Measurements from ENCODE around the gene CYP27B1. TPM values are rescaled to one million over a fixed set of nuclear protein-coding genes. Genes with fewer than 3 reads are reported as not detected.

The CYP27B1 gene, protein sequence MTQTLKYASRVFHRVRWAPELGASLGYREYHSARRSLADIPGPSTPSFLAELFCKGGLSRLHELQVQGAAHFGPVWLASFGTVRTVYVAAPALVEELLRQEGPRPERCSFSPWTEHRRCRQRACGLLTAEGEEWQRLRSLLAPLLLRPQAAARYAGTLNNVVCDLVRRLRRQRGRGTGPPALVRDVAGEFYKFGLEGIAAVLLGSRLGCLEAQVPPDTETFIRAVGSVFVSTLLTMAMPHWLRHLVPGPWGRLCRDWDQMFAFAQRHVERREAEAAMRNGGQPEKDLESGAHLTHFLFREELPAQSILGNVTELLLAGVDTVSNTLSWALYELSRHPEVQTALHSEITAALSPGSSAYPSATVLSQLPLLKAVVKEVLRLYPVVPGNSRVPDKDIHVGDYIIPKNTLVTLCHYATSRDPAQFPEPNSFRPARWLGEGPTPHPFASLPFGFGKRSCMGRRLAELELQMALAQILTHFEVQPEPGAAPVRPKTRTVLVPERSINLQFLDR
- total RNA-seq: 0.94 TPM

DNA sequence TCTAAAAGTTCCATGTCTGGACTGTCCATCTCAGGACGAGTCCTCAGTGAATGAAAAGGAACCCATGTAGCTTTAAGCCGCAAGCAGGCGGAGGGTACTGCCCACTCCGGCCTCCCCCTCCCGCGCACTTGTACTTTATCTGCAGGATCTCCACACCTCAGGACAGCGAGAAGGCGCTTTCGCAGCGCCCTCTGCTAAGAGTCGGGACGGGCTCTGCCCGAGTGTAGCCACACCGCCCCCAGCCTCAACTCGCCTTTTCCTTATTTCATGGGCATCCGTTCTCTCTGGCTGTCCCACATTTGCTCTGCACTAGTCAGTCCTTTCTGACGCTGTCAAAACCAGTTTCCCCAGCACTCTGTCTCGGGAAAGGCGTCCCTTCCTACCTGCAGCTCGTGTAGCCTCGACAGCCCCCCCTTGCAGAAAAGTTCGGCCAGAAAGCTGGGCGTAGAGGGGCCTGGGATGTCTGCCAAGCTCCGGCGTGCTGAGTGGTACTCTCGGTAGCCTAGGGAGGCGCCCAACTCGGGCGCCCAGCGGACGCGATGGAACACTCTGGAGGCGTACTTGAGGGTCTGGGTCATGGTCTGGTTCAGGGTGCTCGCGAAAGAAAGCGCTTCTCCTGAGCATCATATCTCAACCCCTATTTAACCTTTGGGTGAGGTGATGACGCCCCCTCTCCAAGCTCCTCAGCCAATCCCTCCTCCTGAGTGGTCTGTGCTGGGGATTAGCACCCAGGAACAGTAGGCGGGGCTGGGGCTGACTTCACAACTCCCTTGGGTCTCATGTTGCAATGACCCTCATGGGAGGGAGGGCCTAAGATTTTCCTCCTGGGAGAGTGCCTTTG is at the start of gene CYP27B1:
Gene CYP27B1 (minus strand): TSS at position 615 of the 841 bp plus-strand sequence. CDS start 37 bp downstream, at position 578.

DNA sequence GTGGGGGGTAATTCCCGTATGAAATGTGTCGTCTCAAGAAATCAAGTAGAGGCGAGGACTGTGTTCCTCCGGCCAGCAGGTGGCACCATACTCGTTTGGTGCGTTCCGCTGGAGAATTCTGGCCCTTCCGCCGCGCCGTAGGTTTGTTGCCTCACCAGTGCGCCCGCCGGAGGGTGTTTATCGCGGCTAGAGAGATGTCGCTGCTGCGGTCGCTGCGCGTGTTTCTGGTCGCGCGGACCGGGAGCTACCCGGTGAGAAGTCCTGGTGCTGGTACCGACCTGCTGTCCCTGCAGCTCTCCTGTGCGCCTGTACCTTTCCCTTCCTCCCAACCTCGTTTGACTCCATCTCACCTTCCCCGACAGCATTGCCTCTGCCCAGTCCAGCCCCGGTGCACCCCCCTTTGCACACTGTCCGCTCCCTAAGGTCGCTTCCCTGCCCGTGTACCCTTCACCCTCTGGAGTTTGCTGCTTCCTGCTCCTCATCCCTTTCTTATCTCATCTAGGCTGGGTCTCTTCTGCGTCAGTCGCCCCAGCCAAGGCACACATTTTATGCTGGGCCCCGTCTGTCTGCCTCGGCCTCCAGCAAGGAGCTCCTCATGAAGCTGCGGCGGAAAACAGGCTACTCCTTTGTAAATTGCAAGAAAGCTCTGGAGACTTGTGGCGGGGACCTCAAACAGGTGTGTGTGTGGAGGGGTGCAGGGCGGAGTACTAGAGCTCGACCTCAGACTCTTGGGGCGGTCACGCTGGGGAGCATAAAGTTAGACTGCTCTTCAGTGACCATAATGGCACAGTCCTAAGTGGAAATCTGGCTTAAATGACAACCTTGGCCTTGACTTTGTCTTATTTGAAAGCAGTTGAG is 16.0 kb upstream of the CYP27B1 start, which contains the start of gene TSFM:
Gene TSFM (plus strand): TSS at position 180 of the 858 bp plus-strand sequence. CDS start 15 bp downstream, at position 195.

DNA sequence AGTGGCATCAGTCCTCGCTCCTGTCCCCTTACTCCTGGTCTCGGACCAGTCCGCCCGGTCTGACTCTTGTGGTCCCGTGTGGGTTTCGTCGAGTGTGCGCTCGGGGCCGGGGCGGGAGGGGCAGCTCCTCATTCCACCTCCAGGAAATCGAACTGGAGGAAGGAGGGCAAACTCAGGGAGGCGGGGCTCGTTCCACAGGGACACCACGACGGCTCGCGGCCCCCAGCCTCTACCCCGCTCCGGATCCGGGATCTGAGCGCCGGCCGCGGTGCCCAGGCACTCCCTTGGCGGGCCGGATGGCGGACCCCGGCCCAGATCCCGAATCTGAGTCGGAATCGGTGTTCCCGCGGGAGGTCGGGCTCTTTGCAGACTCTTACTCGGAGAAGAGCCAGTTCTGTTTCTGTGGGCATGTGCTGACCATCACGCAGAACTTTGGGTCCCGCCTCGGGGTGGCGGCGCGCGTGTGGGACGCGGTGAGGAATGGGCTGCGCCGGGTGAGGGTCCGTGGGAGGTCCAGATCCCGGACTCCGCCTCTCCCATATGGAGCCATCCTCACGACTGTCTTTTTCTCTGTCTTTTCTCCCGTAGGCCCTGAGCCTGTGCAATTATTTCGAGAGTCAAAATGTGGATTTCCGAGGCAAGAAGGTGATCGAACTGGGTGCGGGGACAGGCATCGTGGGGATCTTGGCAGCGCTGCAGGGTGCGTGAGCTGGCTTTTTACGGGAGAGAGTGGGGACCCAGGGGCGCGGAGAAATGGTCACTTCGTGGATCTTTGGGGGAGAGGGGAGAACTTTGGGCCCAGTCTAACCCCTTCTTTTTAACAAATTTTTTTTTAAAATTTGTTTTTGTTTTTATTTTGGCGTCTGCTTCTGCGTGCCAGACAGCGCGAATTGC is 5.8 kb upstream of the CYP27B1 start, which contains the start of gene EEF1AKMT3:
Gene EEF1AKMT3 (plus strand): TSS at position 186 of the 894 bp plus-strand sequence. CDS start 111 bp downstream, at position 297.

DNA sequence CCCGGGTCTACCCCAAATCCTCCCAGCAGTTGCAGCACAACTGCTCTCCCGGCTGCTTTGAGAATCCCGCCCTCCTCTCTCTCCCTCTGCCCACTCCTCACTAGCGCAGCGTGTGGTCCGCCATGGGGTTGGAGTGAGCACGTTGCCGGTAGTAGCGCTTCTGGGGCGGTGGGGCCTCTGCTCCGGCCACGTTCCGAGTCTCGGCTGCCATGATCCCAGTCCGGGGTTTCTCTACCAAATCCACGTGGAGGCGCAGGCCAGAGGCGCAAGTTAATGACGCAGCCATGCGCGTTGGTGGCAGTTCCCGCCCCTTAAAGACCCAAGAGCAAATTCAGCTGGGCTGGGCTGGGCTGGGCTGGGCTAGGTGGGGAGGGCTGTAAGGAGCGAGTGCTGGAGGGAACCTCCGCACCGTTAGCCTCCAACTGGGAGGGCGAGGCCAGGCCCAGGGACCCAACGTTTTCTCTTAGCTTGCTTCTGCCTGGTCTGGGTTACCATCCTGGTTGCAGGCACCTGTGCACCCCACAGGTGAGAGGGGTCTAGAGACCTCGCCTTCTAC is 5.1 kb upstream of the CYP27B1 start, which contains the start of gene METTL1:
Gene METTL1 (minus strand): TSS at position 233 of the 556 bp plus-strand sequence. CDS start 22 bp downstream, at position 211.

DNA sequence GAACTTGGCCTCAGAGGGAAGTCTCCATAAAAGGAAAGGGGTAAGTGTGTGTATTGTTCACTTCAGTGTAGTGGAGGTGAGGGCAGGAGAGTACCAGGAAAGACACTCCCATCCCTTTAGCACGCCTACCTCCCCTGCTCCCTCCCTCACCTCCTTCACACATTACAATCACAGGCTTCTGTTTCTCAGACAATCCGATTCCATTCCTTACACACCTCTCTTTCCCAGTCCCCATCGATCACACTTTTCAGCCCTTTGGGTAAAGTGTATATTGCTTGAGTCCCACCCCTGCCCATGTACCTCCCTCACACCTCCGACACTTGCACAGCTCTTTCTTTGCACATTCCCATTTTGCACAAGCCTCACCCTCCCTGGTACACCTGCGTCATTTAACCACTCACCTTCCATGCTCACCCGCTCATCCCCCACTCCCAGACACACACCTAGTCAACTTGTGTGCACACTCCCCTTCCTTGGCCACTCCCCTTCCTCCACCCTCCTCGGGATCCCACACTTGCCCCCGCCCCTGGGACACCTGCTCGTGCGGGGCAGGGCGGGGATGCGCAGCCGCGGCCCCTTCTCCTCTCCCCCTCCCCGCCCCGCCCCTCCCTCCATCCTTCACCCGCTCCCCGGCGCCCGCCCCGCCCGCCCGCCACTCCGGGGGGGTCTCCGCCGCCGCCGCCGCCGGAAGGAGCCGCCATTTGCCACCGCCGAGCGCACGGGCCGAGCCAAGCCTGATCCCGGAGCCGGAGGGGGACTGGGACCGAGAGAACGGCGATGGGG is 12.3 kb downstream of the CYP27B1 start, which contains the start of gene MARCHF9:
Gene MARCHF9 (plus strand): TSS at position 693 of the 783 bp plus-strand sequence. CDS start 426 bp downstream, outside the sequence.

DNA sequence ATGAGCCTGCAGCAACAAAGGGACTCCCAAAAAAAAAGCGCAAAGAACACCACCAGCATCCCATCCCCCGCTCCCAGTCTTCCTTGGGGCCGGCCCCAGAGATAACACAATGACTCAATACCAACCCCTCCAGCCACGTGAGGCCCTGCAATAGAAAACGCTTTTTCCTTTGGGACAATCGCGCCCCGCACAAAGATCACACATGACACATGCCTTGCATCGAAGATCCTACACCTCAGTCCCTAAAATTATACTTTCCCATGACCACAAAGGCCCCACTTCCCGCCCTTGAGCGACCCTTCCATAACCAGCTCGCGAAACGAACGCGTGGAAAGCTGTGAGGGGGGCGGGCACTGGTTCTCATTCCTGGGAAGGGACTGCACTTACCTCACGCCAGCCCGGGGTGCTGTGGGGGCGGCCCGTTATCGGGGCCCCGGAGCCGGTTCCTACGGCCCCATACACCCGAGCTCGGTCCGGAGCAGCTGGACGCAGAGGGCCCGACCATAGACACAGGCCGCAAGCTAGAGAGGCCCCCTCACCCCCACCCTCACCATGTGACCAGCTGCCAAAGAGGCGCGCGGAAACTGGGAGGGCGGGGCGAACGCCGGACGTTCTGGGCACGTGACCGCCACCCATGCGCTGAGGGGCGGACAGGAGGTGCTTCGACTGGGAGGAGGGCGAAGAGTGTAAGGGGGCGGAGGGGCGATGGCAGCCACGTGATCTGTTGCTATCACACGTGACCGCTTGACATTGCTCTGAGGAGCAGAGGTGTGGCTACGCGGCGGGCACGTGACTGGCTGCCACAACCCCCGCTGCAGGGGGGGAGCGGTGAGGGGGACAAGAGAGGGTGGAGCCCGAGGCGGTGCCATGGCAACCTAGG is 14.8 kb downstream of the CYP27B1 start, which contains the start of gene CDK4:
Gene CDK4 (minus strand): TSS at position 523 of the 880 bp plus-strand sequence. CDS start 593 bp downstream, outside the sequence.

DNA sequence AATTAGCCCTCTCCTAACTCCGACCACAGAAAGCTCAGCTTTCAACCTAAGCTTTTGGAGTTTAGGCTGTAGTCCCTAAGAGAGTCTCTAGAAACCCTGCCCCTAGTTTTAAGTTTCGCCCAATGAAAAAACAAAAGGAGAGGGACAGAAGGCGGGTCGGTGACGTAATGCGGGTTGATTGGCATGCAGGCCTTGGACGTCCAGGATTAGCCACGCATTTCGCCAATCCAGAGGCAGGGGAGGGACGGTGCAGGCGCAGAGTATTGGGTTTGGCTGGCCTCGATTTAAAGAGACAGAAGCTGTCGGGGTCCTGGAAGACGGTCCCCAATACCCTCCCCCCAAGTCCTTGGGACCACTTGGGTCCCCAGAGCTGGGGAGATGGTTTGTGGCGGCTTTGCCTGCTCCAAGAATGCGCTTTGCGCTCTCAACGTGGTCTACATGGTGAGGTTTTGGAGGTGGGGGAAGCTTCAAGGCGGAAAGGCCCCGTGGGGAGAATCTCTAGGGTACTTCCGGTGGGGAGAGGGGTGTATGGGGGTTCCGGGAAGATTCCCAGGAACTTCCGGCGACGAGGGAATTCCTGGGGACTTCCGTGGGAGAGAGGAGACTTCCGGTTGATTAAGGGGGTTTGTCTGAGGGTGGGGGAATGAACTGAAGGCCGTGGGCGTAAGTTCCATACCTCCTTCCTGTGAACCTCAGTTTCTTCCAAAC is 21.9 kb downstream of the CYP27B1 start, which contains the start of gene TSPAN31:
Gene TSPAN31 (plus strand): TSS at position 263 of the 708 bp plus-strand sequence. CDS start 116 bp downstream, at position 379.

DNA sequence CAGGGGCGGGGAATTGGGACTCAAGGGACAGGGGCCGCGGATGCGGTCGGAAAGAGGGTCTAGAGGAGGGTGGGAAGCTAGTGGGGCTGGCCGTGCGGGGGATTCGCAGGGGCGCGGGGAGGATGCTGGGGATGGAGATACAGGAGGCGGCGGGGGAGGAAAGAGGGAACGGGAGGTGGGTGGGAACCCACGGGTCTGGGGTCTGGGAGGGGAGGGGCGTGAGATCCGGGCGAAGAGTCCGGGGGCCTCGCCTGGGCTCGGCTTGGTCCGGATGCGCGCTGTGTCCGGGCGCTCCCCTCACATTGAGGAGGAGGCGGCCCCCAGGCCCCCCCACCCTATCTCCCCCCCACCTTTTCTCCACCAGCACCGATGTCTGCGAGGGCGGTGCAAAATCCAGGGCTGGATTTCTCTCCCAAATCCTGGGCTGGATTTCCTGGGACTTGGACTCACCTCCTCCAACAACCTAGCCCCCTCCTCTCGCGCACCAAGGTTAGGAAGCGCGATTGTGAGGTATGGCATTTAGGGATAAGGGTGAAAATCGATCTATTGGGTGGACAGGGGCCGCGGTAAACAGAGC is 28.1 kb downstream of the CYP27B1 start, which contains the start of gene AGAP2:
Gene AGAP2 (minus strand): TSS at position 82 of the 577 bp plus-strand sequence. CDS start 496 bp downstream, outside the sequence.

Small RNA genes within 50 kb of the gene (small RNA-seq; reads per million reads assigned to genes)
- not detected for gene RNU6-1083P (ENCODE audit: low replicate concordance)

Other genes starting within 250 kb of the CYP27B1 start
- 3.8 TPM for gene DDIT3, start 246.6 kb downstream of the CYP27B1 start, total RNA-seq
- gene MBD6, start 244.3 kb downstream of the CYP27B1 start, total RNA-seq: 6.3 TPM
- gene DCTN2, start 219.9 kb downstream of the CYP27B1 start, total RNA-seq: 153 TPM
- gene KIF5A, start 217.0 kb downstream of the CYP27B1 start, total RNA-seq: 97.0 TPM
- gene PIP4K2C, start 175.9 kb downstream of the CYP27B1 start, total RNA-seq: 13.8 TPM
- 81.7 TPM for gene DTX3, start 162.3 kb downstream of the CYP27B1 start, total RNA-seq
- 40.7 TPM for gene ARHGEF25, start 155.6 kb downstream of the CYP27B1 start, total RNA-seq
- gene B4GALNT1, start 133.9 kb downstream of the CYP27B1 start, total RNA-seq: 103 TPM
- gene OS9, start 72.9 kb downstream of the CYP27B1 start, total RNA-seq: 115 TPM
- gene AGAP2, start 28.3 kb downstream of the CYP27B1 start, total RNA-seq: 40.7 TPM
- gene TSPAN31, start 22.0 kb downstream of the CYP27B1 start, total RNA-seq: 25.7 TPM
- gene CDK4, start 14.8 kb downstream of the CYP27B1 start, total RNA-seq: 55.4 TPM
- gene MARCHF9, start 12.0 kb downstream of the CYP27B1 start, total RNA-seq: 18.8 TPM
- 2.8 TPM for gene METTL1, start 5.0 kb upstream of the CYP27B1 start, total RNA-seq
- gene EEF1AKMT3, start 5.5 kb upstream of the CYP27B1 start, total RNA-seq: 2.5 TPM
- 24.1 TPM for gene TSFM, start 15.7 kb upstream of the CYP27B1 start, total RNA-seq
- 4.4 TPM for gene AVIL, start 51.7 kb upstream of the CYP27B1 start, total RNA-seq
- gene CTDSP2, start 79.7 kb upstream of the CYP27B1 start, total RNA-seq: 45.1 TPM
- gene ATP23, start 174.5 kb upstream of the CYP27B1 start, total RNA-seq: 7.5 TPM

All from parietal lobe (tissue), 2 donors.